GM12878 (cell line): ENCODE results near the gene EIF3B. TPM values are rescaled to one million over a fixed set of nuclear protein-coding genes. Genes with fewer than 3 reads are reported as not detected.

Experiments
- ATAC-seq: fragments of 200-7000 bp; cut with Tn5 transposase; 3 replicates; pipeline ENCODE4 v1.9.1; 2020; ENCODE audit warnings: mild to moderate bottlenecking, moderate library complexity
- BruUV-seq: library from RNA; stranded (reverse); fragments of 400-500 nt; replicated peaks from 2 replicates; lab custom pipeline; 2021; lab: Mats Ljungman, UMichigan
- CTCF ChIA-PET: fragments of 300-600 bp; sonication (Branson Sonifier 250); formaldehyde crosslinking; extraction: SDS; loops from one replicate; lab custom pipeline; 2021; ENCODE audit warnings: inconsistent platforms; lab: Yijun Ruan, JAX
- POLR2A ChIA-PET: fragments of 350-600 bp; formaldehyde crosslinking; extraction: SDS; loops from one replicate; lab custom pipeline; 2021; ENCODE audit warnings: inconsistent platforms; lab: Charles Lee
- RAD21 ChIA-PET: fragments of 300-600 bp; sonication (Branson Sonifier 250); formaldehyde crosslinking; loops from one replicate; lab custom pipeline; 2023; ENCODE audit warnings: antibody characterized with exemption; ENCODE audit not compliant: unreplicated experiment; lab: Charles Lee
- SMC1A ChIA-PET: fragments of 300-600 bp; sonication (Branson Sonifier 250); formaldehyde crosslinking; loops from one replicate; lab custom pipeline; 2023; ENCODE audit not compliant: unreplicated experiment, uncharacterized antibody; lab: Charles Lee
- DNase-seq: peaks from one replicate; pipeline ENCODE4 v3.0.0-alpha.2; 2011; ENCODE audit warnings: low read depth, low spot score
- FAIRE-seq: peaks from 3 replicates; lab custom pipeline; 2011; peaks lifted over from hg19 to GRCh38; lab: Jason Lieb, UNC
- H2AFZ ChIP-seq: 2 replicates; pipeline ENCODE4 v1.6.0; 2011; ENCODE audit warnings: low read depth, low read length, control low read depth; ENCODE audit not compliant: control insufficient read depth
- H3K27ac ChIP-seq: 2 replicates; pipeline ENCODE4 v1.5.1; 2011; ENCODE audit warnings: control low read depth; ENCODE audit not compliant: control insufficient read depth, insufficient read depth
- H3K27me3 ChIP-seq, 2 experiments: replicated peaks in 1 of 2; 2 replicates each; pipeline versions ENCODE4 v1.6.0 to v1.6.1; 2011; ENCODE audit warnings: low read length in 1 of 2; ENCODE audit not compliant: control insufficient read depth in 2 of 2, insufficient read depth in 2 of 2
- H3K36me3 ChIP-seq, 2 experiments: 2 replicates each; pipeline ENCODE4 v1.5.1; 2011; ENCODE audit warnings: low read length in 1 of 2; ENCODE audit not compliant: control insufficient read depth in 2 of 2, insufficient read depth in 2 of 2
- H3K4me1 ChIP-seq: 2 replicates; pipeline ENCODE4 v1.6.1; 2011; ENCODE audit warnings: mild to moderate bottlenecking, low read length, moderate library complexity, mixed read lengths; ENCODE audit not compliant: control insufficient read depth, insufficient read depth
- H3K4me2 ChIP-seq: 2 replicates; pipeline ENCODE4 v1.6.0; 2011; ENCODE audit warnings: control low read depth; ENCODE audit not compliant: control insufficient read depth, insufficient read depth
- H3K4me3 ChIP-seq: fragments of 200-600 bp; sonication (generic); 2 replicates; pipeline ENCODE4 v1.5.1; 2016
- H3K79me2 ChIP-seq: 2 replicates; pipeline ENCODE4 v1.6.0; 2011; ENCODE audit warnings: low read length; ENCODE audit not compliant: control insufficient read depth, insufficient read depth
- H3K9ac ChIP-seq: 2 replicates; pipeline ENCODE4 v1.8.0; 2011; ENCODE audit warnings: low read length, control low read depth, mixed read lengths; ENCODE audit not compliant: control insufficient read depth, insufficient read depth
- H3K9me3 ChIP-seq: replicated peaks from 3 replicates; pipeline ENCODE4 v1.5.1; 2011; ENCODE audit warnings: mild to moderate bottlenecking, low read length; ENCODE audit not compliant: control insufficient read depth, insufficient read depth
- H4K20me1 ChIP-seq: 2 replicates; pipeline ENCODE4 v1.6.0; 2011; ENCODE audit not compliant: control insufficient read depth, insufficient read depth
- ATF2 ChIP-seq: IDR thresholded peaks from 2 replicates; pipeline ENCODE4 v1.6.1; 2012; ENCODE audit warnings: low read length, inconsistent platforms
- BCL11A ChIP-seq: IDR thresholded peaks from 2 replicates; pipeline ENCODE4 v1.6.1; 2011; ENCODE audit warnings: low read depth, low read length
- CBFB ChIP-seq: IDR thresholded peaks from 2 replicates; pipeline ENCODE4 v1.6.1; 2016; ENCODE audit warnings: antibody characterized with exemption, low read depth
- CBX3 ChIP-seq: fragments of 200-600 bp; sonication (generic); IDR thresholded peaks from 2 replicates; pipeline ENCODE4 v1.6.1; 2016; ENCODE audit warnings: low read depth, borderline replicate concordance
- E2F4 ChIP-seq: IDR thresholded peaks from 2 replicates; pipeline ENCODE4 v1.6.1; 2012; ENCODE audit warnings: low read depth, low read length, improper control_type of control experiment
- EGR1 ChIP-seq, 2 experiments: IDR thresholded peaks; 1 replicate in 1 of 2; 2 replicates in 1 of 2; pipeline ENCODE4 v1.6.1; 2011 to 2012; ENCODE audit warnings: low read depth in 2 of 2, low read length in 2 of 2, borderline replicate concordance in 1 of 2, mild to moderate bottlenecking in 1 of 2, moderate library complexity in 1 of 2
- IRF5 ChIP-seq: fragments of 450-650 bp; IDR thresholded peaks from 2 replicates; pipeline ENCODE4 v1.6.1; 2017; ENCODE audit warnings: borderline replicate concordance
- JUNB ChIP-seq: IDR thresholded peaks from 2 replicates; pipeline ENCODE4 v1.6.1; 2016; ENCODE audit warnings: antibody characterized with exemption, mild to moderate bottlenecking
- POLR2AphosphoS2 ChIP-seq: IDR thresholded peaks from 2 replicates; pipeline ENCODE4 v1.6.1; 2011; ENCODE audit warnings: low read depth, mild to moderate bottlenecking, low read length, improper control_type of control experiment, moderate library complexity
- RCOR1 ChIP-seq: conservative IDR thresholded peaks from 2 replicates; pipeline ENCODE4 v1.6.1; 2012; ENCODE audit warnings: low read depth, low read length, improper control_type of control experiment
- SIN3A ChIP-seq: IDR thresholded peaks from 2 replicates; pipeline ENCODE4 v1.6.1; 2012; ENCODE audit warnings: low read depth, low read length, improper control_type of control experiment
- STAT3 ChIP-seq: IDR thresholded peaks from 2 replicates; pipeline ENCODE4 v1.6.1; 2011; ENCODE audit warnings: low read depth, low read length, improper control_type of control experiment
- TARDBP ChIP-seq: IDR thresholded peaks from 2 replicates; pipeline ENCODE4 v1.6.1; 2016; ENCODE audit warnings: borderline replicate concordance
- WRNIP1 ChIP-seq: IDR thresholded peaks from 2 replicates; pipeline ENCODE4 v1.6.1; 2011; ENCODE audit warnings: low read depth, low read length, improper control_type of control experiment, borderline replicate concordance
- WGBS: methylation state at CpG from one replicate; pipeline ENCODE4 v1.1.6; 2016; ENCODE audit warnings: low lambda C conversion rate; ENCODE audit not compliant: insufficient replicate concordance, insufficient coverage; ENCODE audit errors: missing lambda C conversion rate; 5-methylcytosine and 5-hydroxymethylcytosine counted together
- in situ Hi-C: fragments of 300-500 bp; cut with MboI; formaldehyde crosslinking; loops from 9 replicates; pipeline ENCODE4 v1.14.3; 2018; ENCODE audit warnings: mixed read lengths
- intact Hi-C: fragments of 100-400 bp; cut with micrococcal nuclease; formaldehyde crosslinking; loops from one replicate; pipeline ENCODE4 v1.14.2; 2022; ENCODE audit not compliant: unreplicated experiment
- polyA plus RNA-seq, 11 experiments: library from polyadenylated mRNA; depleted of rRNA in 4 of 11; unstranded in 6 of 11; stranded (reverse) in 5 of 11; fragments of >200 nt; fragmentation: Nextera tagmentation in 4 of 11; fragmentation: Illumina TruSeq in 1 of 11; extraction: Ambion mirVana in 4 of 11; extraction: Trizol in 1 of 11; gene quantifications; 1 replicate in 1 of 11; 2 replicates in 10 of 11; pipeline versions ENCODE4 v1.2.1 to v1.2.3, GENCODE V29; 2011 to 2016; ENCODE audit warnings: inconsistent platforms in 2 of 11, missing spikeins in 2 of 11, low read depth in 1 of 11
- total RNA-seq, 4 experiments: library from RNA; depleted of rRNA in 3 of 4; stranded (reverse); fragments of >200 nt in 3 of 4; fragmentation: Illumina TruSeq in 1 of 4; extraction: Trizol in 1 of 4; gene quantifications; 2 replicates each; pipeline versions ENCODE4 v1.2.1 to v1.2.3, GENCODE V29; 2013 to 2021

Gene EIF3B
- total and polyA plus RNA-seq, 10 of the 15 experiments (the other 5 are each of a cell fraction or from before 2014, with no cell fraction given): 17.6 to 275 (median 153) TPM

GRCh38 chr7:2416063-2416462, 61.4 kb downstream of the EIF3B start:
- BruUV-seq: no TSS peak
- ChIA-PET RAD21 (no interaction called here), POLR2A (no interaction called here), SMC1A (interaction anchor here (0.7 kb wide), 1 partner anchor 16 kb away, joined by 3 read pairs; no protein-coding TSS in a partner anchor), CTCF (no interaction called here)
- no peak for FAIRE-seq
- Histone ChIP-seq H3K36me3 (peaks cover 0 to 3% of the 10 kb centered on the region in 2 experiments; a peak in 3 of 4 replicates), H3K4me3 (no peak overlapping the region), H3K27me3 (no peaks in the 10 kb centered on the region), H3K4me1 (peaks cover 3% of the 10 kb centered on the region; the same call in 1 of the 2 replicates), H4K20me1 (no peaks in the 10 kb centered on the region), H3K27ac (no peak overlapping the region), H3K9ac (no peak overlapping the region), H3K9me3 (no peaks in the 10 kb centered on the region), H2AFZ (no peak overlapping the region), H3K4me2 (no peak overlapping the region), H3K79me2 (peaks cover 15% of the 10 kb centered on the region)
- 90% methylated on average over 5 of the region's 5 CpGs for WGBS
- intact Hi-C loops (no loop called here), in situ Hi-C loops (no loop called here)
- TF ChIP-seq E2F4: no peak
- TF ChIP-seq BCL11A: no peak
- no peak for TF ChIP-seq CBFB
- no peak for ATAC-seq
- DNase-seq: no peak

- Histone ChIP-seq H3K27me3 (no peaks in the 10 kb centered on the region), H3K4me3 (no peak overlapping the region), H3K4me1 (peaks cover 3% of the 10 kb centered on the region; the same call in 1 of the 2 replicates), H3K79me2 (peaks cover 15% of the 10 kb centered on the region), H3K36me3 (peaks cover 0 to 3% of the 10 kb centered on the region in 2 experiments; a peak in 3 of 4 replicates), H2AFZ (no peak overlapping the region), H3K4me2 (no peak overlapping the region), H4K20me1 (no peaks in the 10 kb centered on the region), H3K9me3 (no peaks in the 10 kb centered on the region), H3K9ac (no peak overlapping the region), H3K27ac (no peak overlapping the region)
- WGBS: 96% methylated on average over 6 of the region's 6 CpGs
- no TSS peak for BruUV-seq
- DNase-seq: no peak
- FAIRE-seq: no peak
- POLR2A ChIA-PET: interaction anchor here (0.6 to 2.0 kb wide), 2 partner anchors 11 to 69 kb away, joined by 3 to 6 read pairs; no protein-coding TSS in a partner anchor
- SMC1A ChIA-PET: interaction anchor here (0.7 kb wide), 1 partner anchor 15 kb away, joined by 3 read pairs; no protein-coding TSS in a partner anchor
- no peak for ATAC-seq
- intact Hi-C loops: no loop called here
- RAD21 ChIA-PET: interaction anchor here (2.0 kb wide), 1 partner anchor 10 kb away, joined by 7 read pairs; no protein-coding TSS in a partner anchor
- in situ Hi-C loops: no loop called here
- CTCF ChIA-PET: interaction anchor here (0.6 kb wide), 1 partner anchor 250 kb away, joined by 3 read pairs; no protein-coding TSS in a partner anchor
- TF ChIP-seq JUNB (no peak), CBX3 (no peak), WRNIP1 (no peak), ATF2 (no peak), SIN3A (no peak), STAT3 (no peak), IRF5 (no peak), EGR1 (IDR thresholded peaks at IDR 0.05; ENCODE audit: borderline replicate concordance in 1 of 2, low read depth in 2 of 2, low read length in 2 of 2) (no peak), RCOR1 (no peak), TARDBP (no peak), POLR2AphosphoS2 (no peak)
Observed at GRCh38 chr7:2416650-2417049, 62.0 kb downstream of the EIF3B start.
